HepG2 (cell line): Measurements from ENCODE around the gene ZFP69B. TPM values are rescaled to one million over a fixed set of nuclear protein-coding genes. Genes with fewer than 3 reads are reported as not detected.

Experiments used
- ATAC-seq: fragments of 200-7000 bp; cut with Tn5 transposase; 3 replicates; pipeline ENCODE4 v1.9.1; 2020; ENCODE audit warnings: mild to moderate bottlenecking, moderate library complexity
- BruUV-seq: library from RNA; stranded (reverse); fragments of 400-500 nt; replicated peaks from 2 replicates; lab custom pipeline; 2021; lab: Mats Ljungman, UMichigan
- CTCF ChIA-PET: fragments of 300-600 bp; formaldehyde crosslinking; extraction: SDS; loops from one replicate; lab custom pipeline; 2021; ENCODE audit warnings: low total read pairs, inconsistent platforms, low intra/inter-chr PET ratio; lab: Yijun Ruan, JAX
- POLR2A ChIA-PET: fragments of 350-600 bp; sonication (Branson Sonifier 250); formaldehyde crosslinking; loops from one replicate; lab custom pipeline; 2020; ENCODE audit warnings: antibody characterized with exemption, inconsistent platforms; lab: Yijun Ruan, JAX
- DNase-seq: peaks from one replicate; pipeline ENCODE4 v3.0.0-alpha.2; 2015; ENCODE audit warnings: low spot score
- FAIRE-seq: peaks from 3 replicates; lab custom pipeline; 2011; peaks lifted over from hg19 to GRCh38; lab: Jason Lieb, UNC
- H2AFZ ChIP-seq: one replicate; pipeline ENCODE4 v1.6.1; 2011; ENCODE audit warnings: low read length, inconsistent platforms
- H3K27ac ChIP-seq: fragments of 300-600 bp; 3 replicates; pipeline ENCODE4 v1.8.0; 2011; ENCODE audit warnings: mixed run types, mild to moderate bottlenecking, mixed read lengths, low read length, inconsistent platforms; ENCODE audit not compliant: insufficient read depth; ENCODE audit errors: extremely low read length
- H3K27me3 ChIP-seq, 2 experiments: fragments of 200-600 bp in 1 of 2; 2 replicates in 1 of 2; 3 replicates in 1 of 2; pipeline versions ENCODE4 v1.6.0 to v1.8.0; 2011; ENCODE audit warnings: low read length in 2 of 2, mild to moderate bottlenecking in 2 of 2, moderate library complexity in 2 of 2, inconsistent platforms in 1 of 2; ENCODE audit not compliant: insufficient read depth in 2 of 2, control insufficient read depth in 1 of 2
- H3K36me3 ChIP-seq, 2 experiments: fragments of 200-600 bp in 1 of 2; replicated peaks in 1 of 2; 2 replicates in 1 of 2; 3 replicates in 1 of 2; pipeline versions ENCODE4 v1.5.1 to v1.8.0; 2011; ENCODE audit warnings: low read length in 2 of 2, inconsistent platforms in 1 of 2; ENCODE audit not compliant: insufficient read depth in 2 of 2, control insufficient read depth in 1 of 2
- H3K4me1 ChIP-seq: 2 replicates; pipeline ENCODE4 v1.5.1; 2012; ENCODE audit warnings: low read length, inconsistent platforms; ENCODE audit not compliant: insufficient read depth
- H3K4me2 ChIP-seq: 2 replicates; pipeline ENCODE4 v1.6.0; 2011; ENCODE audit warnings: low read depth, low read length, inconsistent platforms
- H3K4me3 ChIP-seq, 3 experiments: fragments of 200-600 bp in 1 of 3; sonication (generic), shearing (Covaris generic) in 1 of 3; replicated peaks in 1 of 3; 2 replicates each; pipeline ENCODE4 v1.5.1; 2011 to 2016; ENCODE audit warnings: low read length in 3 of 3, inconsistent platforms in 2 of 3, low read depth in 2 of 3, mild to moderate bottlenecking in 2 of 3, control low read depth in 1 of 3, mixed read lengths in 1 of 3; ENCODE audit not compliant: insufficient read depth in 1 of 3
- H3K79me2 ChIP-seq: one replicate; pipeline ENCODE4 v1.6.1; 2011; ENCODE audit warnings: low read length, inconsistent platforms; ENCODE audit not compliant: insufficient read depth
- H3K9ac ChIP-seq: 2 replicates; pipeline ENCODE4 v1.6.0; 2011; ENCODE audit warnings: mild to moderate bottlenecking, low read depth, low read length, inconsistent platforms; ENCODE audit not compliant: insufficient read depth
- H3K9me3 ChIP-seq: 2 replicates; pipeline ENCODE4 v1.5.1; 2012; ENCODE audit warnings: mild to moderate bottlenecking, low read length
- H4K20me1 ChIP-seq: 2 replicates; pipeline ENCODE4 v1.6.0; 2011; ENCODE audit warnings: inconsistent platforms, mild to moderate bottlenecking, low read length, moderate library complexity; ENCODE audit not compliant: insufficient read depth
- AGO2 ChIP-seq: fragments of 200-400 bp; formaldehyde crosslinking; optimal IDR thresholded peaks from 2 replicates; pipeline ENCODE3; 2017; ENCODE audit warnings: mild to moderate bottlenecking, low read depth, low read length, moderate library complexity
- CAMTA2 ChIP-seq: sonication (generic); formaldehyde crosslinking; IDR thresholded peaks from 2 replicates; pipeline ENCODE4 v1.4.0; 2020; ENCODE audit warnings: mild to moderate bottlenecking, missing genetic modification reagents, borderline replicate concordance
- CHD4 ChIP-seq: fragments of 200-600 bp; sonication (generic); IDR thresholded peaks from 2 replicates; pipeline ENCODE4 v1.7.0; 2017; ENCODE audit warnings: mild to moderate bottlenecking, low read length, borderline replicate concordance
- POLR2AphosphoS2 ChIP-seq: IDR thresholded peaks from 2 replicates; pipeline ENCODE4 v1.6.1; 2011; ENCODE audit warnings: low read depth, low read length, improper control_type of control experiment
- SIN3B ChIP-seq: fragments of 150-350 bp; IDR thresholded peaks from 2 replicates; pipeline ENCODE4 v1.6.1; 2014; ENCODE audit warnings: low read length
- TCF7L2 ChIP-seq: IDR thresholded peaks from 2 replicates; pipeline ENCODE4 v1.6.1; 2011; ENCODE audit warnings: mild to moderate bottlenecking, low read depth, low read length, moderate library complexity
- ZNF207 ChIP-seq: fragments of 450-650 bp; IDR thresholded peaks from 2 replicates; pipeline ENCODE4 v1.6.1; 2016; ENCODE audit warnings: antibody characterized with exemption, borderline replicate concordance
- ZNF230 ChIP-seq: sonication (generic); formaldehyde crosslinking; IDR thresholded peaks from 2 replicates; pipeline ENCODE4 v1.4.0; 2020; ENCODE audit warnings: mild to moderate bottlenecking, missing genetic modification reagents
- ZNF670 ChIP-seq: sonication (generic); formaldehyde crosslinking; IDR thresholded peaks from 2 replicates; pipeline ENCODE4 v1.8.0; 2022; ENCODE audit warnings: mild to moderate bottlenecking, missing genetic modification reagents, borderline replicate concordance
- WGBS: methylation state at CpG from one replicate; pipeline ENCODE4 v1.1.6; 2017; ENCODE audit warnings: low lambda C conversion rate; 5-methylcytosine and 5-hydroxymethylcytosine counted together
- in situ Hi-C: cut with HindIII; loops from 2 replicates; pipeline ENCODE4 v1.10.0; 2017; ENCODE audit warnings: low pct_unique_long_range_greater_than_20kb; ENCODE audit not compliant: extremely low pct_ligation_motif_present
- intact Hi-C: fragments of 100-400 bp; cut with micrococcal nuclease; formaldehyde crosslinking; loops from one replicate; pipeline ENCODE4 v1.10.0; 2022; ENCODE audit not compliant: unreplicated experiment
- polyA plus RNA-seq, 8 experiments: library from polyadenylated mRNA; depleted of rRNA in 3 of 8; stranded (reverse) in 7 of 8; unstranded in 1 of 8; fragments of >200 nt; fragmentation: Illumina TruSeq in 4 of 8; extraction: Trizol in 4 of 8; gene quantifications; 2 replicates each; pipeline versions ENCODE4 v1.2.1 to v1.2.3, GENCODE V29; 2011 to 2016; ENCODE audit warnings: low read depth in 4 of 8, missing spikeins in 1 of 8, mixed read lengths in 1 of 8; ENCODE audit not compliant: insufficient read depth in 1 of 8
- total RNA-seq, 5 experiments: library from RNA; depleted of rRNA; stranded (reverse); fragments of >200 nt; fragmentation: Illumina TruSeq; extraction: Trizol; gene quantifications; 2 replicates each; pipeline ENCODE4 v1.2.3, GENCODE V29; 2016; ENCODE audit warnings: low read depth in 1 of 5
- TF ChIP-seq, protein P1 (sequence below), 2 experiments: fragments of 450-650 bp in 1 of 2; sonication (generic) in 1 of 2; formaldehyde crosslinking in 1 of 2; IDR thresholded peaks; 2 replicates each; pipeline versions ENCODE4 v1.6.1 to v1.8.0; 2016 to 2022; ENCODE audit warnings: antibody characterized with exemption in 1 of 2, mild to moderate bottlenecking in 1 of 2, missing genetic modification reagents in 1 of 2
- TF ChIP-seq, protein P2 (sequence below): sonication (generic); formaldehyde crosslinking; IDR thresholded peaks from 2 replicates; pipeline ENCODE4 v1.5.1; 2020; ENCODE audit warnings: mild to moderate bottlenecking, missing genetic modification reagents, borderline replicate concordance

ZFP69B gene
- total and polyA plus RNA-seq, 2 of the 13 experiments (the other 11 are each of a cell fraction or from before 2014, with no cell fraction given) = 4.6 to 7.7 TPM

DNA sequence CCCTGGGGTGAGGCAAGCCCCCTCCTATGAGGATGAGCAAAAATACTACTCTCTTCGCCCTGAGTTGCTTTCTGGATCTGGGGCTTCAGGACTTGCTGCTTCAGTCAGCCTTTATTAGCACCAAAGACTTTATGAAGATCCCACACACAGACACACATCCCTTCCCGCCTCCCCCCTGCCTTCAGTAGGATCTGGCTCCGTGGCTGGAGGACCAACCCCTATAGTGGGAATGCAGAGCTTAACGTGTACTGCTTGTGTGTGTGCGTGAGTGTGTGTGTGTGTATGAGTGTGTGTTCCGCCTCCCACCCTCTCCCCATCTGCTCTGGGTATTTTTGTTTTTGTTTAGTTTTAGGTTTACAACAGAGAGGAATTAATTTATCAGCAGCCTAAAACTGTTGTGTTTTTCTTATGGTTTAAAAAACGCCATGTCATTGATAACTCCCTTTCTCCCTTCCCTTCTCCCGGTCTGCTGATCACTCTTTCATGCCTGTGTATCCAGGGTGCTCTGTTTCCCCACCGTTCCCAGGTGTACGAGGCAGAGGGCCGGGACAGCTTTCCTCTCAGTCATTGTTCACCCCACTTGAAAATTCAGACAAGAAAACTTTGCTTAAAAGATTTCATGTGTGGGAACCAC lies 27.5 kb upstream of the ZFP69B start (continued):
- TF ChIP-seq, protein P1, sequence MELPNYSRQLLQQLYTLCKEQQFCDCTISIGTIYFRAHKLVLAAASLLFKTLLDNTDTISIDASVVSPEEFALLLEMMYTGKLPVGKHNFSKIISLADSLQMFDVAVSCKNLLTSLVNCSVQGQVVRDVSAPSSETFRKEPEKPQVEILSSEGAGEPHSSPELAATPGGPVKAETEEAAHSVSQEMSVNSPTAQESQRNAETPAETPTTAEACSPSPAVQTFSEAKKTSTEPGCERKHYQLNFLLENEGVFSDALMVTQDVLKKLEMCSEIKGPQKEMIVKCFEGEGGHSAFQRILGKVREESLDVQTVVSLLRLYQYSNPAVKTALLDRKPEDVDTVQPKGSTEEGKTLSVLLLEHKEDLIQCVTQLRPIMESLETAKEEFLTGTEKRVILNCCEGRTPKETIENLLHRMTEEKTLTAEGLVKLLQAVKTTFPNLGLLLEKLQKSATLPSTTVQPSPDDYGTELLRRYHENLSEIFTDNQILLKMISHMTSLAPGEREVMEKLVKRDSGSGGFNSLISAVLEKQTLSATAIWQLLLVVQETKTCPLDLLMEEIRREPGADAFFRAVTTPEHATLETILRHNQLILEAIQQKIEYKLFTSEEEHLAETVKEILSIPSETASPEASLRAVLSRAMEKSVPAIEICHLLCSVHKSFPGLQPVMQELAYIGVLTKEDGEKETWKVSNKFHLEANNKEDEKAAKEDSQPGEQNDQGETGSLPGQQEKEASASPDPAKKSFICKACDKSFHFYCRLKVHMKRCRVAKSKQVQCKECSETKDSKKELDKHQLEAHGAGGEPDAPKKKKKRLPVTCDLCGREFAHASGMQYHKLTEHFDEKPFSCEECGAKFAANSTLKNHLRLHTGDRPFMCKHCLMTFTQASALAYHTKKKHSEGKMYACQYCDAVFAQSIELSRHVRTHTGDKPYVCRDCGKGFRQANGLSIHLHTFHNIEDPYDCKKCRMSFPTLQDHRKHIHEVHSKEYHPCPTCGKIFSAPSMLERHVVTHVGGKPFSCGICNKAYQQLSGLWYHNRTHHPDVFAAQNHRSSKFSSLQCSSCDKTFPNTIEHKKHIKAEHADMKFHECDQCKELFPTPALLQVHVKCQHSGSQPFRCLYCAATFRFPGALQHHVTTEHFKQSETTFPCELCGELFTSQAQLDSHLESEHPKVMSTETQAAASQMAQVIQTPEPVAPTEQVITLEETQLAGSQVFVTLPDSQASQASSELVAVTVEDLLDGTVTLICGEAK (IDR thresholded peaks at IDR 0.05) = no peak
- TF ChIP-seq, protein P1 (CRISPR knock-in tag; IDR thresholded peaks at IDR 0.05) = peak; percentile 67; the same call in 1 of the 2 replicates

DNA sequence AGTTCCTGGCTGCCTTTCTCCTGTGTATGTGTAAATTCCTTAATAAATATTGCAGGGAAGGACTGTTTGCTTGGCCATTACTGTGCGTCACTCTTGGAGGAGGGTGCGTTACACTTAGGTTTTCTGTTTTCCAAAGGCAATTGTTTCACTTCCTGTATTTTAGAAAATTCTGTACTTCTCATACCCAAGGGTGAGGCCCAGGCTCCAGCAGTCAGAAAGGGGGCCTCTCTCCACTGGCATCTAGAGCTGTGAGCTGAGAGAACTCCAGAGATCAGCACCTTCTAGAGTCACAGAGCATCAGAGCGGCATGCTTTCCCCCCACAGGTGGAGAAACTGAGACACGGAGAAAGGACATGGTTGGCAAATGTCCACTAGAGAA lies 27.0 kb upstream of the ZFP69B start:
- Histone ChIP-seq H3K9ac (no peak overlapping the region), H3K4me2 (no peak overlapping the region), H3K9me3 (no peaks in the 10 kb centered on the region), H3K4me1 (peaks cover 49% of the 10 kb centered on the region), H3K27ac (peak overlapping the region; percentile 98), H2AFZ (no peak overlapping the region), H3K27me3 (no peaks in the 10 kb centered on the region), H4K20me1 (no peaks in the 10 kb centered on the region), H3K36me3 (0 out of 5 replicates have a peak, but pooled peaks cover 0 to 7% of the 10 kb centered on the region in 2 experiments)
- intact Hi-C loops (no loop called here), in situ Hi-C loops (no loop called here)
- DNase-seq (no peak), ATAC-seq (no peak), FAIRE-seq (no peak)
- 92% methylated on average over 4 of the region's 4 CpGs for WGBS
- BruUV-seq = no TSS peak
- POLR2A ChIA-PET = interaction anchor here (1.3 to 3.0 kb wide), 3 partner anchors 27 to 38 kb away, joined by 4 to 21 read pairs (median 14); partner anchors contain the start of gene ZFP69B
- TF ChIP-seq ZNF207 (no peak), POLR2AphosphoS2 (no peak), AGO2 (no peak), SIN3B (no peak), ZNF670 (CRISPR knock-in tag) (no peak), CAMTA2 (CRISPR knock-in tag) (no peak), CHD4 (no peak), TCF7L2 (no peak), ZNF230 (CRISPR knock-in tag) (no peak)
- TF ChIP-seq, protein P2, sequence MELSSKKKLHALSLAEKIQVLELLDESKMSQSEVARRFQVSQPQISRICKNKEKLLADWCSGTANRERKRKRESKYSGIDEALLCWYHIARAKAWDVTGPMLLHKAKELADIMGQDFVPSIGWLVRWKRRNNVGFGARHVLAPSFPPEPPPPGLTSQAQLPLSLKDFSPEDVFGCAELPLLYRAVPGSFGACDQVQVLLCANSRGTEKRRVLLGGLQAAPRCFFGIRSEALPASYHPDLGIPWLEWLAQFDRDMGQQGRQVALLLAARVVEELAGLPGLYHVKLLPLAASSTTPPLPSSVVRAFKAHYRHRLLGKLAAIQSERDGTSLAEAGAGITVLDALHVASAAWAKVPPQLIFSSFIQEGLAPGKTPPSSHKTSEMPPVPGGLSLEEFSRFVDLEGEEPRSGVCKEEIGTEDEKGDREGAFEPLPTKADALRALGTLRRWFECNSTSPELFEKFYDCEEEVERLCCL (CRISPR knock-in tag) = no peak
- TF ChIP-seq, all 625 proteins: peak for 0
- CTCF ChIA-PET = no interaction called here
- H3K4me3 ChIP-seq = no peak overlapping the region
- H3K79me2 ChIP-seq = no peaks in the 10 kb centered on the region
